Islet precursor cell (in vitro differentiated cells): ENCODE data around the gene SLC35A3.
A peak's percentile ranks its signal among the peaks of the same experiment; 100 is the strongest.
"Not testable (repeated sequence)": the region's sequence is repeated elsewhere in the genome, so short reads cannot be mapped to it uniquely, and the experiment has no call there.

Experiments
- DNase-seq: peaks from one replicate; pipeline ENCODE4 v3.0.0-alpha.2; 2018

Gene SLC35A3

DNA sequence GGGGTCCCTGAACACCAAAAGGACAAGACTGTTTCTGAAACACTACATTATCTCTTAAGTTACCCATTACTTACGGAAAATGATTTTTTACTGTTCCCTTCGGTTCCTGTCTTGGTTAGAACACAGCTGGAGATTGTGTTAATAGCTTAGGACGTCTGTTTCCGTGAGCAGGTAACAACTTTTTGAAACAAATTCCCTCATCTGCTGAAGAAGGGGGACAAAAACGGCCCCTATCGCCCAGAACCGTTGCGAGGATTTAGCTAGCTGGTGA lies 67.8 kb downstream of the SLC35A3 start:
- DNase-seq: no peak

DNA sequence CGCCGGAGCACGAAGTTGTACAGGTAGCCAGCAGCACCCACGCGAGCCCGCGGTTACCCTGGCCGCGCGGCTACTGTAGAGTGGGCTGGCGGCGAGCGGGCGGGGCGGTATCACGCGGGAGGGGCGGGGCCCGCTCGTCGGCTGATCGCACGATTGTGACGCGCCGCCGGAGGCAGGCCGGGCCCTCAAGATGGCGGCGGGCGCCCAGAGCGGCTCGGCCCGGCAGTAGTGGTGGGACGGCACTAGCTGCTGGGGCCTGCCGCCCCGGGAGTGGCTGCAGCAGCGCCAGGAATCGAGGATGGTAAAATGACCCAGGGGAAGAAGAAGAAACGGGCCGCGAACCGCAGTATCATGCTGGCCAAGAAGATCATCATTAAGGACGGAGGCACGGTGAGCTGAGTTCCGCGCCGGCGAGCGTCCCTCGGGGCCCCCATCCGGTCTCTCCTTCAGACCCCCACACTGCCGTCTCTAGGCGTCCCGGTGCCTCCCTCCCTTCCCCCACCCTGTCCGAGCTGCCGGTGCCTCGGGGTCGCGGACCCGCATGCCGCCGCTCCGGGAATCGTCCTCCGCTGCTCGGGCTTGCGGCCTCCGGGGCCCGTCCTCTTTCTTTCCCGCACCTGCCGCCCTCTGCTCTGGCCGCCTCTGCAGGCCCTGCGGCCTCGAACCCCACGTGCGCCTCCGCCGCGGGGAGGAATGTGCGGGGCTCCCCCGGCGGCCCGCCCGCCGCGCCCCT lies 68.3 kb downstream of the SLC35A3 start:
- DNase-seq: peak; percentile 89

DNA sequence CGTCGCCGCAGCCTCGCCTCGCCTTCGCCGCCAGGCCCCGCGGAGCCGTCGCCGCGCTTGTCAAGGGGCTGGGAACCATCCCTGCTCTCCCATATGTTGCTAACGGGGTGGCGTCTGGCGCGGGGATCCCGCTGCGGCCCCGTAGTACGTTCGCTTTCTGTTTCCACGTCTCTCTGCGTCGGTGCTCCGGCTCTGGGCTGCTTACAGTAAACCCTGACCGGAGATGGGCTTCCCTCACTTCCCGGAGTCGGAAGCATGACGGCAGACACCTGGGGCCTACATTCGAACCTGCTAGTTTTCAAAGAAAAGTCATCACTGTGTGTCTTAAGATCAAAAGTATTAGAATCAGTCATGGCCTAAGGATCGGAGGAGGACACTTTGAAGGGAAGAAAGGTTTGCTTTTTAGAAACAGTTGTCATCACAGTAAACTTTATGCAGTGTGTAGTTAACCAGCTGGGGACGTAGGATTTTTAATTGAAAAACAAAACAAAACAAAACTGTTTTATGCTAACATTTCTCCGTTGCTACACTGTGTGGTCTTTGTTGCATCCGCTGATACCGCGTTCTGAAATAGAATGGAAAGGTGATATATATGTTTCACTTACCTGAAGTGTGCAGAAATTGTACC lies 69.0 kb downstream of the SLC35A3 start:
- no peak for DNase-seq

DNA sequence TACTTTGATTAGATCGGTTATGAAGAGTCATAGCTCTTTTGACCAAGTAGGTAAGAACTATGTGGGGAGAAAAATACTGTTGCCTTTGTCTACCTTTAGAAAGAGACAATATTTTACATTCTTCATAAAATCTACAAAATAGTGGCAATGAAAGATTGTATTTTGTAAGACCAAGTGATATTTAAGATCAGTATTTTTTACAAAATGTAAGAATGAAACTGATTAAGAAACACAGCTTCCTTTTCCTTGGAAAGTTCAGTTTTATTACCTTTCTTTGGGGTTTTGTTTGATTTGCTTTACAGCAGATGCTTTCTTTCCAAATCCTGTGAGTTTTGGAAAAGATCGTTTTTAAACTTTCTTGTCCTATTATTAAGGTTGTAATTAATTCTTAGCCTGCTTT lies 69.8 kb downstream of the SLC35A3 start:
- no peak for DNase-seq

- no peak for DNase-seq
Observed at GRCh38 chr1:100045206-100045605, 75.4 kb downstream of the SLC35A3 start.

DNA sequence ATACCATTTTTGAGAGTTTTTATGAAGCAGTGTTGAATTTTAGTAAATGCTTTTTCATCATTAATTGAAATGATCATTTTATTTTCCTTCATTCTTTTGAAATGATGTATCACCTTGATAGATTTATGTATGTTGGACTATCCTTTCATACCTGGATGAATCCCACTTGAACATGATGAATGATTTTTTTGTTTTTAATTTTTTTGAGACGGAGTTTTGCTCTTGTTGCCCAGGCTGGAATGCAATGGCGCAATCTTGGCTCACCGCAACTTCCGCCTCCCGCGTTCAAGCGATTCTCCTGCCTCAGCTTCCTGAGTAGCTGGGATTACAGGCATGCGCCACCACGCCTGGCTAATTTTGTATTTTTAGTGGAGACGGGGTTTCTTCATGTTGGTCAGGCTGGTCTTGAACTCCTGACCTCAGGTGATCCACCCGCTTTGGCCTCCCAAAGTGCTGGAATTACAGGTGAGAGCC lies 77.5 kb downstream of the SLC35A3 start:
- not testable (repeated sequence) for DNase-seq

DNA sequence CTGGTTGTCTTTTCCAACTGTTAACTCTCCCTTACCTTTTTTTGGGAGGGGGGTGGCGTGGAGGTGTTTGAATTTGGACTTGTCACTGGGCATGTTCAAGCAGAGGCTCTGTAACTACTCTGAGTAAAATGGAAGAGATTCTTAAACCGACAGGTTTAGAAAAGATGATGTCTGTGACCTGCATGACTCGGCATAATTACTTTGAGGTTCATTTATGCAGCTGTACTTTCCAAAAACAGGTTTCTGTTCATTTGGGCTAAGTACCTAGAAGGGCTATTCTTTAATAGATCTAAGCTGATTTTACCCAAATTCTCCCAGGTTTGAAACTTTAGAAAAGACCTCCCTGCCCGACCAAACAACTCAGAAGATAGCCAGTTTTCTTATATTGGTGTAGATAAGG lies 80.3 kb downstream of the SLC35A3 start:
- no peak for DNase-seq

- DNase-seq: no peak
Observed at GRCh38 chr1:100051401-100051800, 81.6 kb downstream of the SLC35A3 start.

DNA sequence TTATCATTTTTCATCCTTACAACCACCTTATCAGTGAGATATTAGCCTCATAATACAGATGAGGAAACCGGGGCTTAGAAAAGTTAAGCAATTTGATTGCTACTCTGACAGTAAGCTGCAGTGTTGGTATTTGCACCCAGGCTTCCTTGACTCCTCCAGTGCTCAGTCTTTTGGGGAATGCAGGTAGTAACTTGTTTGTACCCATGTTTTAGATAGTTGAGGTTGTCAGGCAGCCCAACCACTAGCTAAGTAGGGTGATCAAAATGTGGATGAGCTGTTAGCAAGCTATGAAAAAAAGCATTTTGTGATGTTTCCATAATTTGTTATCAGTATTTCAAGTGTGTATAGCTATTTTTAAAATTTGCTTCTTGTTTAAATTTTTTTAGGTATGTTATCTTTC lies 82.1 kb downstream of the SLC35A3 start:
- no peak for DNase-seq

DNA sequence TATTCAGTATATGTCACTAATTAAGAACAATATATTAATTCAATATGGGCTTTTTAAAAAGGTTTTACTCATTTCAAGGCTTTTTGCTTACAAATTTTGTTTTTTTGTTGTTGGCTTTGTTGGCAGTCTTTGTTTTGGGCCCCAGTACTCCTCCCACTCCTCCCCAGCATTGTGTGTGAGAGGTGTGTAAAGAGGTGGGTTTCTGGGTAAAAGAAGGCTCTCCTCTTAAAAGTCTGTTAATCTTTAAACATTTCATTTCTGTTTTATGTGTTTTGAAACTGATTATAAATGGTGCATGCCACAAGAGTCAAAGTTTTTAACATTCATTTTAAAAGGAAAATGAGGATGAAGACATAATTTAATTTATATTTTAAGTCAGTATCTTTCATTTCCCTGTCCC lies 83.3 kb downstream of the SLC35A3 start:
- no peak for DNase-seq

DNA sequence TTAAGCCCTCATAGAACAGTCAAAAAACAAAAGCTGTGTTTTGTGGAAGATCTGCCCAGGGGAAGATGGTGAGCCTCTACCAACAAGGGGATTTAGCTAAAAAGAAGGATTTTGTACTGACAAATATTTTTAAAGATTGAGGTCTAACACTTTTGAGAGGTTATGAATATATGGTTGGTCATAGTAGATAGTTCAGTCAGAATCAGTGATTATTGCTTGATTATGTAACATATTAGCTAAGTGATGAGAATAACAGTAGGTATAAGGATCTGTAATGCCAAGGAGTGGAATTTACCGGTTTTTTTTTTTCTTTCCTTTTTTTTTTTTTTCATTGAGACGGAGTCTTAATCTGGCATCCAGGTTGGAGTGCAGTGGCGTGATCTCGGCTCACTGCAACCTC lies 83.9 kb downstream of the SLC35A3 start:
- DNase-seq: no peak

DNA sequence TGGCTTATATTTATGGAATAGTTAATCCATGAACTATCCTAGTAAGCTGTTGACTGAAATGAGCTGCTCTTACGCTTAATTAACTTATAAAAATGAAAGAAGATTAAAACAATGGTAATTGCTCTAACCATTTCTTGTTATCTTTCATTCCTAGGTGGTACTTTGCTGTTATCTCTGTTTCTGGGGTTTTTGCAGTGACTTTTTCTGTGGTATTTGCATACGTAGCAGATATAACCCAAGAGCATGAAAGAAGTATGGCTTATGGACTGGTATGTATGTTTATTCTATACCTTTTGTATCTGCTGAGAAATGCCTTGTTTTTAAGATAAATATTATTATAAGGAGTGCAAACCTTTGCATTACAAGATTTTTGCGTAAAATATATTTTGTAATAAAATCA lies 91.9 kb downstream of the SLC35A3 start:
- DNase-seq: no peak

GRCh38 chr1:100065183-100065968 lies 95.6 kb downstream of the SLC35A3 start:
- no peak for DNase-seq

GRCh38 chr1:100065969-100066227 lies 96.1 kb downstream of the SLC35A3 start:
- no peak for DNase-seq

- no peak for DNase-seq
Observed at GRCh38 chr1:100070201-100070939, 100.6 kb downstream of the SLC35A3 start.

DNA sequence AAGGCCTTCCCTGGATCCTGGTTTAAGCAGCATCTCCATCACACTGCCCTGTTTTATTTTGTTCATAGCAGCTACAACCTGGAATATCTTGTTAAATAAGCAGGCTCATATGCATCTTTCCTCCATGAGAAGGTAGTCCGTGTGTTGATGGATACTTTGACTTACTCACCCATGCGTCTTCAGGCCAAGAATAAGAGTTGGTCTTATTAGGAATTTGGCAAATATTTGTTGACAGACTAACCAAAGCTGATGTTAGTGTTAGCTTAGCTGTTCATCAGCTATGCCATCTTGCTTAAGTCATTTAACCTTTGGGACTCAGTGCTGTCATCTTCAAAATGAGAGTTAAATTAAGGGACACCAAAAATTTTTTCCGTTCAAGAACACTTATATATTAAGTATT lies 103.7 kb downstream of the SLC35A3 start:
- DNase-seq: no peak

GRCh38 chr1:100074604-100075395 lies 105.0 kb downstream of the SLC35A3 start:
- DNase-seq: no peak

GRCh38 chr1:100075773-100076172 lies 106.0 kb downstream of the SLC35A3 start:
- DNase-seq: no peak

GRCh38 chr1:100076319-100076718 lies 106.5 kb downstream of the SLC35A3 start:
- no peak for DNase-seq

DNA sequence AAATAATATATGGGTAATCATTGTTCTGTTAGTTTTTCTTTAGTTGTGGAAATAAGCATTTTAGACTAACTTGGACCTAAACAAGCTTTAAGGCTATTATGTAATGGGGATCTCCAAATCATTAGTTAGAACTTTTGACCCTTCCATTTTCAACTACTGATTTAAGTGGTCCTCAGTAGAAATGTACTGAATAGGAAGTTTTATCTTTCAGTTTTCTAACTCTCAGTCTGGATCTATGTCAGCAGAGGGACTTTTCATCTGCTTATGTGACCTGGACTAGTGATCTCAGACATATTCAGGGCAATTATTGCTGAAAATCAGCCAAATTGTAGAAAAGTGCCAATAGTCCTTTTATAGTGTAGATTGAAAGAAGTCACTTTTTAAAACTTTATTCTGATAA lies 106.9 kb downstream of the SLC35A3 start:
- no peak for DNase-seq

DNA sequence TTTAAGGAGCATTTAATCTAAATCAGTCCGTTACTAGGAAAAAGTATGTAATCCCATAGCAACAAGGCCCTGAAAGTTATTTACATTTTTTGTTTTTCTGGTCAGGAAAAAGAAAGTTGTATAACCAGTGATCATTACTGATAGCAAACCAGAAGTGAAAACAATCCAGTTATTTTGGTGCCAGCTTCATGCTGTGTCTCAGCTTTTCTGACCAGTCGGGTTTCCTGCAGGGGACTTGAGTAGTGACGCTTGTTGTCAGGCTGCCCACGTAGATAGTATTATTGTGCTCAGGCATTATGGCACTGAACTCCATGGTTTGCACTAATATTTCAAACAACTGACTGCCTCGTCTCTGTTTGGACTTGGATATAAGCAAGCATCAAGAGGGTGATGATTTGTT lies 107.7 kb downstream of the SLC35A3 start:
- no peak for DNase-seq

DNA sequence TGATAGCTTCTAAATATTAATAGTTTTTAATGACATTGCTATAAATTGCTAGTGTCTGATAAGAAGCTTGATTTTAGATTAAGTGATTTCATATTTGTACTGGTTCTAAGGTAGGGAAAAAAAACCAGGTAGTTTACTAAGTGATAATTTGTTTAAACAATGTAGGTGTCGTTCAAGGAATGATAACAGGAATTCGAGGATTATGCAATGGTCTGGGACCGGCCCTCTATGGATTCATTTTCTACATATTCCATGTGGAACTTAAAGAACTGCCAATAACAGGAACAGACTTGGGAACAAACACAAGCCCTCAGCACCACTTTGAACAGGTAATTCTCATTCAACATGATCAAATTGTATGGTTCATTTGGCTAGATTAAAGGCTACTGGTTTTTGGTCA lies 110.5 kb downstream of the SLC35A3 start:
- DNase-seq: no peak
